SK-N-SH (cell line): Measurements from ENCODE around the gene LRFN4.

Source experiments
- CHD2 ChIP-seq: fragments of 150-350 bp; IDR thresholded peaks from 2 replicates; pipeline ENCODE4 v1.6.1; 2018; ENCODE audit warnings: low read length; ENCODE audit not compliant: partially characterized antibody
- CTCF ChIP-seq: fragments of 200-600 bp; sonication (generic); IDR thresholded peaks from 2 replicates; pipeline ENCODE4 v1.6.1; 2017; ENCODE audit warnings: antibody characterized with exemption, mild to moderate bottlenecking, moderate library complexity
- FOXJ3 ChIP-seq: sonication (generic); formaldehyde crosslinking; IDR thresholded peaks from 2 replicates; pipeline ENCODE4 v1.5.1; 2020; ENCODE audit warnings: mild to moderate bottlenecking, missing genetic modification reagents
- FOXM1 ChIP-seq: IDR thresholded peaks from 2 replicates; pipeline ENCODE4 v1.4.0; 2012; ENCODE audit warnings: low read depth, mild to moderate bottlenecking
- NFIC ChIP-seq: IDR thresholded peaks from 2 replicates; pipeline ENCODE4 v1.4.0; 2012; ENCODE audit warnings: borderline replicate concordance
- PBX3 ChIP-seq: IDR thresholded peaks from 2 replicates; pipeline ENCODE4; 2012
- POLR2AphosphoS5 ChIP-seq: IDR thresholded peaks from 2 replicates; pipeline ENCODE4 v1.6.1; 2012; ENCODE audit warnings: low read depth, low read length

GRCh38 chr11:66810576-66811185 lies 46.2 kb upstream of the LRFN4 start:
- TF ChIP-seq CHD2 (no peak), POLR2AphosphoS5 (no peak), CTCF (no peak), FOXM1 (no peak), NFIC (no peak), PBX3 (no peak), FOXJ3 (CRISPR knock-in tag) (no peak)
